Panc1 (cell line): ENCODE measurements around the gene SLC16A6. TPM values are rescaled to one million over a fixed set of nuclear protein-coding genes. Genes with fewer than 3 reads are reported as not detected.
"Not testable (repeated sequence)": the region's sequence is repeated elsewhere in the genome, so short reads cannot be mapped to it uniquely, and the experiment has no call there.

ENCODE experiments used
- ATAC-seq: fragments of 200-7000 bp; cut with Tn5 transposase; 2 replicates; pipeline ENCODE4 v1.9.1; 2020; ENCODE audit warnings: mild to moderate bottlenecking, moderate library complexity
- BruUV-seq: library from RNA; stranded (reverse); fragments of 400-500 nt; replicated peaks from 2 replicates; lab custom pipeline; 2021; lab: Mats Ljungman, UMichigan
- CTCF ChIA-PET: fragments of 300-600 bp; sonication (Branson Sonifier 250); formaldehyde crosslinking; loops from one replicate; lab custom pipeline; 2022; ENCODE audit warnings: antibody characterized with exemption; lab: Charles Lee
- POLR2A ChIA-PET: fragments of 300-600 bp; sonication (Branson Sonifier 250); formaldehyde crosslinking; loops from one replicate; lab custom pipeline; 2022; ENCODE audit warnings: antibody characterized with exemption; lab: Charles Lee
- DNase-seq: peaks from one replicate; pipeline ENCODE4 v3.0.0-alpha.2; 2010; ENCODE audit warnings: low read depth, low spot score
- H3K27ac ChIP-seq: 2 replicates; pipeline ENCODE4 v1.5.1; 2011; ENCODE audit warnings: mild to moderate bottlenecking, low read length, inconsistent platforms
- H3K27me3 ChIP-seq: fragments of 200-500 bp; sonication (Bioruptor generic); 2 replicates; pipeline ENCODE4 v1.6.0; 2014; ENCODE audit warnings: low read length, inconsistent platforms; ENCODE audit not compliant: control insufficient read depth, insufficient read depth
- H3K36me3 ChIP-seq: fragments of 200-500 bp; sonication (Bioruptor generic); 2 replicates; pipeline ENCODE4 v1.5.1; 2014; ENCODE audit warnings: inconsistent platforms, mild to moderate bottlenecking, low read length, moderate library complexity; ENCODE audit not compliant: control insufficient read depth, insufficient read depth
- H3K4me1 ChIP-seq: 2 replicates; pipeline ENCODE4 v1.5.1; 2011; ENCODE audit warnings: inconsistent platforms, mild to moderate bottlenecking, low read length, moderate library complexity; ENCODE audit not compliant: control insufficient read depth, insufficient read depth
- H3K4me3 ChIP-seq, 2 experiments: 2 replicates each; pipeline ENCODE4 v1.5.1; 2011 to 2012; ENCODE audit warnings: low read depth in 2 of 2, low read length in 2 of 2, mild to moderate bottlenecking in 2 of 2, inconsistent platforms in 1 of 2, moderate library complexity in 1 of 2
- H3K9me3 ChIP-seq: fragments of 200-500 bp; sonication (Bioruptor generic); 2 replicates; pipeline ENCODE4 v1.5.1; 2014; ENCODE audit warnings: low read depth, mild to moderate bottlenecking, inconsistent platforms, low read length, moderate library complexity; ENCODE audit not compliant: control insufficient read depth, insufficient read depth
- CTCF ChIP-seq: fragments of 450-650 bp; IDR thresholded peaks from 2 replicates; pipeline ENCODE4 v1.5.1; 2017; ENCODE audit warnings: mild to moderate bottlenecking
- POLR2AphosphoS5 ChIP-seq: IDR thresholded peaks from 2 replicates; pipeline ENCODE4 v1.6.1; 2012; ENCODE audit warnings: mild to moderate bottlenecking, low read depth, low read length, moderate library complexity
- REST ChIP-seq, 2 experiments: IDR thresholded peaks; 2 replicates each; pipeline ENCODE4 v1.6.1; 2011 to 2012; ENCODE audit warnings: low read depth in 2 of 2, control low read depth in 1 of 2, low read length in 1 of 2, mild to moderate bottlenecking in 1 of 2, moderate library complexity in 1 of 2; ENCODE audit not compliant: insufficient read depth in 1 of 2
- SIN3A ChIP-seq: IDR thresholded peaks from 2 replicates; pipeline ENCODE4 v1.6.1; 2012; ENCODE audit warnings: low read depth, mild to moderate bottlenecking, low read length, moderate library complexity, borderline replicate concordance; ENCODE audit not compliant: insufficient read depth
- TCF7L2 ChIP-seq: IDR thresholded peaks from 2 replicates; pipeline ENCODE4 v1.6.1; 2011; ENCODE audit warnings: mild to moderate bottlenecking, low read depth, low read length, inconsistent platforms
- in situ Hi-C: cut with HindIII; loops from 2 replicates; pipeline ENCODE4 v1.10.0; 2016; ENCODE audit warnings: low sequenced_read_pairs, low pct_unique_long_range_greater_than_20kb
- intact Hi-C: fragments of 100-400 bp; cut with micrococcal nuclease; formaldehyde crosslinking; loops from one replicate; pipeline ENCODE4 v1.10.0; 2022; ENCODE audit not compliant: unreplicated experiment
- total RNA-seq: library from RNA; stranded (reverse); gene quantifications from one replicate; pipeline ENCODE4 v1.2.1, GENCODE V29; 2021; ENCODE audit not compliant: unreplicated experiment

SLC16A6 gene
- total RNA-seq, 1 experiment from 2014 or later: 0.26 TPM

GRCh38 chr17:68334393-68334792 lies 43.5 kb upstream of the SLC16A6 start:
- TF ChIP-seq REST (IDR thresholded peaks at IDR 0.05; ENCODE audit: insufficient read depth in 1 of 2, low read depth in 2 of 2, low read length in 1 of 2) (no peak), POLR2AphosphoS5 (no peak), CTCF (no peak), SIN3A (no peak), TCF7L2 (no peak)
- H3K27me3 ChIP-seq: no peaks in the 10 kb centered on the region
- ChIA-PET CTCF (interaction anchor here (0.6 kb wide), 1 partner anchor 18 kb away, joined by 8 read pairs; no protein-coding TSS in a partner anchor), POLR2A (no interaction called here)
- in situ Hi-C loops: no loop called here
- BruUV-seq: no TSS peak
- H3K4me3 ChIP-seq: no peak overlapping the region
- intact Hi-C loops: no loop called here
- ATAC-seq: no peak
- H3K36me3 ChIP-seq: no peaks in the 10 kb centered on the region
- H3K9me3 ChIP-seq: no peaks in the 10 kb centered on the region
- DNase-seq: no peak
- no peaks in the 10 kb centered on the region for H3K4me1 ChIP-seq
- no peak overlapping the region for H3K27ac ChIP-seq

- POLR2A ChIA-PET, BruUV-seq, H3K4me3 ChIP-seq, in situ Hi-C loops, DNase-seq, H3K36me3 ChIP-seq, intact Hi-C loops, H3K4me1 ChIP-seq, CTCF ChIA-PET, H3K27me3 ChIP-seq, H3K9me3 ChIP-seq, ATAC-seq, H3K27ac ChIP-seq: not testable (repeated sequence)
These were observed 41.0 kb upstream of the SLC16A6 start for GRCh38 chr17:68331932-68332331.

GRCh38 chr17:68329331-68329730 lies 38.4 kb upstream of the SLC16A6 start:
- in situ Hi-C loops: no loop called here
- no TSS peak for BruUV-seq
- TF ChIP-seq POLR2AphosphoS5 (no peak), REST (IDR thresholded peaks at IDR 0.05; ENCODE audit: insufficient read depth in 1 of 2, low read depth in 2 of 2, low read length in 1 of 2) (no peak), TCF7L2 (no peak), CTCF (no peak), SIN3A (no peak)
- ChIA-PET CTCF (no interaction called here), POLR2A (no interaction called here)
- Histone ChIP-seq H3K4me1 (no peaks in the 10 kb centered on the region), H3K9me3 (no peaks in the 10 kb centered on the region), H3K27me3 (no peaks in the 10 kb centered on the region), H3K36me3 (no peaks in the 10 kb centered on the region), H3K4me3 (no peak overlapping the region), H3K27ac (no peak overlapping the region)
- intact Hi-C loops: no loop called here
- DNase-seq (no peak), ATAC-seq (no peak)
